Measurements from ENCODE around the gene LTF. TPM values are rescaled to one million over a fixed set of nuclear protein-coding genes. Genes with fewer than 3 reads are reported as not detected.

LTF gene
- total and polyA plus RNA-seq, 9 of the 15 experiments (the other 6 are each of a cell fraction or from before 2014, with no cell fraction given), result 0.07 TPM; not detected in 8

DNA sequence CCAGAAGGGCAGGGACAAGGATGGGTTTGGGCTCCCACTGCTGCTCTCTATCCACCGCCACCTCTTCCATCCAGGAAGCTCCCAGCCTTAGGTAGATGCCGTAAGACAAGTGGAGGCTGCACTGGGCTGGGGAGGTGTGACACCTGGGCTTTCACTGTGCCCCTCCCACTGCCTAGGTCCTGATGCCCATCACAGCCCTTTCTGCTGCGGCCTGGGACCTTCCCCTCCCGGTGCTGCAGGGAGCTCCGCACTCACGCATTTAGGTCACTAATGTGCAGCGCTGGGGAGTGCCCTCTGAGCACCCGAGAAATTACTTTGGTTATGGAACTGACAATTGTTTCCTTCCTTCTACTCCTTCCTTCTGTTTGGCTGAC, 850 bp downstream of the LTF start (continued):
- TF ChIP-seq ZNF609 (CRISPR knock-in tag; IDR thresholded peaks at IDR 0.05; ENCODE audit: borderline replicate concordance) (no peak), HCFC1 (IDR thresholded peaks at IDR 0.05; ENCODE audit: low read depth, low read length) (no peak), KLF10 (CRISPR knock-in tag; IDR thresholded peaks at IDR 0.05) (no peak), MTA3 (IDR thresholded peaks at IDR 0.05; ENCODE audit: borderline replicate concordance) (no peak), IFI16 (CRISPR knock-in tag; IDR thresholded peaks at IDR 0.05) (no peak), GTF2F1 (IDR thresholded peaks at IDR 0.05; ENCODE audit: low read depth, low read length) (no peak), ZKSCAN8 (CRISPR knock-in tag; IDR thresholded peaks at IDR 0.05) (no peak)
- TF ChIP-seq, protein P1, sequence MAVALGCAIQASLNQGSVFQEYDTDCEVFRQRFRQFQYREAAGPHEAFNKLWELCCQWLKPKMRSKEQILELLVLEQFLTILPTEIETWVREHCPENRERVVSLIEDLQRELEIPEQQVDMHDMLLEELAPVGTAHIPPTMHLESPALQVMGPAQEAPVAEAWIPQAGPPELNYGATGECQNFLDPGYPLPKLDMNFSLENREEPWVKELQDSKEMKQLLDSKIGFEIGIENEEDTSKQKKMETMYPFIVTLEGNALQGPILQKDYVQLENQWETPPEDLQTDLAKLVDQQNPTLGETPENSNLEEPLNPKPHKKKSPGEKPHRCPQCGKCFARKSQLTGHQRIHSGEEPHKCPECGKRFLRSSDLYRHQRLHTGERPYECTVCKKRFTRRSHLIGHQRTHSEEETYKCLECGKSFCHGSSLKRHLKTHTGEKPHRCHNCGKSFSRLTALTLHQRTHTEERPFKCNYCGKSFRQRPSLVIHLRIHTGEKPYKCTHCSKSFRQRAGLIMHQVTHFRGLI (CRISPR knock-in tag; IDR thresholded peaks at IDR 0.05), result no peak
- TF ChIP-seq, protein P2, sequence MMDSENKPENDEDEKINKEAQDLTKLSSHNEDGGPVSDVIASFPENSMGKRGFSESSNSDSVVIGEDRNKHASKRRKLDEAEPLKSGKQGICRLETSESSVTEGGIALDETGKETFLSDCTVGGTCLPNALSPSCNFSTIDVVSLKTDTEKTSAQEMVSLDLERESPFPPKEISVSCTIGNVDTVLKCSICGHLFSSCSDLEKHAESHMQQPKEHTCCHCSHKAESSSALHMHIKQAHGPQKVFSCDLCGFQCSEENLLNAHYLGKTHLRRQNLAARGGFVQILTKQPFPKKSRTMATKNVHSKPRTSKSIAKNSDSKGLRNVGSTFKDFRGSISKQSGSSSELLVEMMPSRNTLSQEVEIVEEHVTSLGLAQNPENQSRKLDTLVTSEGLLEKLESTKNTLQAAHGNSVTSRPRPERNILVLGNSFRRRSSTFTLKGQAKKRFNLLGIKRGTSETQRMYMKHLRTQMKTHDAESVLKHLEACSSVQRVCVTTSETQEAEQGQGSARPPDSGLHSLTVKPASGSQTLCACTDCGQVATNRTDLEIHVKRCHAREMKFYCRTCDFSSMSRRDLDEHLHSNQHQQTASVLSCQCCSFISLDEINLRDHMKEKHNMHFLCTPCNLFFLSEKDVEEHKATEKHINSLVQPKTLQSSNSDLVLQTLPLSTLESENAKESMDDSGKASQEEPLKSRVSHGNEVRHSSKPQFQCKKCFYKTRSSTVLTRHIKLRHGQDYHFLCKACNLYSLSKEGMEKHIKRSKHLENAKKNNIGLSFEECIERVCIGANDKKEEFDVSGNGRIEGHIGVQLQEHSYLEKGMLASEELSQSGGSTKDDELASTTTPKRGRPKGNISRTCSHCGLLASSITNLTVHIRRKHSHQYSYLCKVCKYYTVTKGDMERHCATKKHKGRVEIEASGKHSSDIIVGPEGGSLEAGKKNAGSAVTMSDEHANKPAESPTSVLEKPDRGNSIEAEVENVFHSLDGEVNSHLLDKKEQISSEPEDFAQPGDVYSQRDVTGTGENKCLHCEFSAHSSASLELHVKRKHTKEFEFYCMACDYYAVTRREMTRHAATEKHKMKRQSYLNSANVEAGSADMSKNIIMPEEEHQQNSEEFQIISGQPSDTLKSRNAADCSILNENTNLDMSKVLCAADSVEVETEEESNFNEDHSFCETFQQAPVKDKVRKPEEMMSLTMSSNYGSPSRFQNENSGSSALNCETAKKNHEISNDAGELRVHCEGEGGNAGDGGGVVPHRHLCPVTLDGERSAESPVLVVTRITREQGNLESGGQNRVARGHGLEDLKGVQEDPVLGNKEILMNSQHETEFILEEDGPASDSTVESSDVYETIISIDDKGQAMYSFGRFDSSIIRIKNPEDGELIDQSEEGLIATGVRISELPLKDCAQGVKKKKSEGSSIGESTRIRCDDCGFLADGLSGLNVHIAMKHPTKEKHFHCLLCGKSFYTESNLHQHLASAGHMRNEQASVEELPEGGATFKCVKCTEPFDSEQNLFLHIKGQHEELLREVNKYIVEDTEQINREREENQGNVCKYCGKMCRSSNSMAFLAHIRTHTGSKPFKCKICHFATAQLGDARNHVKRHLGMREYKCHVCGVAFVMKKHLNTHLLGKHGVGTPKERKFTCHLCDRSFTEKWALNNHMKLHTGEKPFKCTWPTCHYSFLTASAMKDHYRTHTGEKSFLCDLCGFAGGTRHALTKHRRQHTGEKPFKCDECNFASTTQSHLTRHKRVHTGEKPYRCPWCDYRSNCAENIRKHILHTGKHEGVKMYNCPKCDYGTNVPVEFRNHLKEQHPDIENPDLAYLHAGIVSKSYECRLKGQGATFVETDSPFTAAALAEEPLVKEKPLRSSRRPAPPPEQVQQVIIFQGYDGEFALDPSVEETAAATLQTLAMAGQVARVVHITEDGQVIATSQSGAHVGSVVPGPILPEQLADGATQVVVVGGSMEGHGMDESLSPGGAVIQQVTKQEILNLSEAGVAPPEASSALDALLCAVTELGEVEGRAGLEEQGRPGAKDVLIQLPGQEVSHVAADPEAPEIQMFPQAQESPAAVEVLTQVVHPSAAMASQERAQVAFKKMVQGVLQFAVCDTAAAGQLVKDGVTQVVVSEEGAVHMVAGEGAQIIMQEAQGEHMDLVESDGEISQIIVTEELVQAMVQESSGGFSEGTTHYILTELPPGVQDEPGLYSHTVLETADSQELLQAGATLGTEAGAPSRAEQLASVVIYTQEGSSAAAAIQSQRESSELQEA (IDR thresholded peaks at IDR 0.05; ENCODE audit: low read depth), result no peak
- TF ChIP-seq, protein P3, sequence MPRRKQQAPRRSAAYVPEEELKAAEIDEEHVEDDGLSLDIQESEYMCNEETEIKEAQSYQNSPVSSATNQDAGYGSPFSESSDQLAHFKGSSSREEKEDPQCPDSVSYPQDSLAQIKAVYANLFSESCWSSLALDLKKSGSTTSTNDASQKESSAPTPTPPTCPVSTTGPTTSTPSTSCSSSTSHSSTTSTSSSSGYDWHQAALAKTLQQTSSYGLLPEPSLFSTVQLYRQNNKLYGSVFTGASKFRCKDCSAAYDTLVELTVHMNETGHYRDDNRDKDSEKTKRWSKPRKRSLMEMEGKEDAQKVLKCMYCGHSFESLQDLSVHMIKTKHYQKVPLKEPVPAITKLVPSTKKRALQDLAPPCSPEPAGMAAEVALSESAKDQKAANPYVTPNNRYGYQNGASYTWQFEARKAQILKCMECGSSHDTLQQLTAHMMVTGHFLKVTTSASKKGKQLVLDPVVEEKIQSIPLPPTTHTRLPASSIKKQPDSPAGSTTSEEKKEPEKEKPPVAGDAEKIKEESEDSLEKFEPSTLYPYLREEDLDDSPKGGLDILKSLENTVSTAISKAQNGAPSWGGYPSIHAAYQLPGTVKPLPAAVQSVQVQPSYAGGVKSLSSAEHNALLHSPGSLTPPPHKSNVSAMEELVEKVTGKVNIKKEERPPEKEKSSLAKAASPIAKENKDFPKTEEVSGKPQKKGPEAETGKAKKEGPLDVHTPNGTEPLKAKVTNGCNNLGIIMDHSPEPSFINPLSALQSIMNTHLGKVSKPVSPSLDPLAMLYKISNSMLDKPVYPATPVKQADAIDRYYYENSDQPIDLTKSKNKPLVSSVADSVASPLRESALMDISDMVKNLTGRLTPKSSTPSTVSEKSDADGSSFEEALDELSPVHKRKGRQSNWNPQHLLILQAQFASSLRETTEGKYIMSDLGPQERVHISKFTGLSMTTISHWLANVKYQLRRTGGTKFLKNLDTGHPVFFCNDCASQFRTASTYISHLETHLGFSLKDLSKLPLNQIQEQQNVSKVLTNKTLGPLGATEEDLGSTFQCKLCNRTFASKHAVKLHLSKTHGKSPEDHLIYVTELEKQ (CRISPR knock-in tag; IDR thresholded peaks at IDR 0.05), result no peak

Data from K562 (cell line).